ENCODE results near the gene COX6A2.
A peak's percentile ranks its signal among the peaks of the same experiment; 100 is the strongest.

Gene COX6A2

DNA sequence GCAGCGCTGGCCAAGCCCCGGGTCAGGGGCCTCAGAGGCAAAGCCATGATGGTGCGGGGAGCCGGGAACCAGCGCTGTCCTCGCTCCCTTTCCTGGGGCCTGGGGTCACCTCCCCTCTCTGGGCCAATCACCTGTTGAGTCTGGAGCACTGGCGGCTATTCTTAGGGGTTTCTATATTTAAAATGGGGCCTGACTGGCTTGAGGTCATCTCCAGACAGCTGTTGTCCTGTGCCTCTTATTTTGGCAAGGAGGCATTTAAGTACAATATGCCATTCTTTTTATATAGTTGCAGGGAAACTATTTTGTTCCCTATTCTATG lies at the start of gene COX6A2:
COX6A2 (minus strand) TSS at position 82 of the 319 bp plus-strand sequence; CDS start at position 47, 35 bp downstream.
- DNase-seq: no peak

DNA sequence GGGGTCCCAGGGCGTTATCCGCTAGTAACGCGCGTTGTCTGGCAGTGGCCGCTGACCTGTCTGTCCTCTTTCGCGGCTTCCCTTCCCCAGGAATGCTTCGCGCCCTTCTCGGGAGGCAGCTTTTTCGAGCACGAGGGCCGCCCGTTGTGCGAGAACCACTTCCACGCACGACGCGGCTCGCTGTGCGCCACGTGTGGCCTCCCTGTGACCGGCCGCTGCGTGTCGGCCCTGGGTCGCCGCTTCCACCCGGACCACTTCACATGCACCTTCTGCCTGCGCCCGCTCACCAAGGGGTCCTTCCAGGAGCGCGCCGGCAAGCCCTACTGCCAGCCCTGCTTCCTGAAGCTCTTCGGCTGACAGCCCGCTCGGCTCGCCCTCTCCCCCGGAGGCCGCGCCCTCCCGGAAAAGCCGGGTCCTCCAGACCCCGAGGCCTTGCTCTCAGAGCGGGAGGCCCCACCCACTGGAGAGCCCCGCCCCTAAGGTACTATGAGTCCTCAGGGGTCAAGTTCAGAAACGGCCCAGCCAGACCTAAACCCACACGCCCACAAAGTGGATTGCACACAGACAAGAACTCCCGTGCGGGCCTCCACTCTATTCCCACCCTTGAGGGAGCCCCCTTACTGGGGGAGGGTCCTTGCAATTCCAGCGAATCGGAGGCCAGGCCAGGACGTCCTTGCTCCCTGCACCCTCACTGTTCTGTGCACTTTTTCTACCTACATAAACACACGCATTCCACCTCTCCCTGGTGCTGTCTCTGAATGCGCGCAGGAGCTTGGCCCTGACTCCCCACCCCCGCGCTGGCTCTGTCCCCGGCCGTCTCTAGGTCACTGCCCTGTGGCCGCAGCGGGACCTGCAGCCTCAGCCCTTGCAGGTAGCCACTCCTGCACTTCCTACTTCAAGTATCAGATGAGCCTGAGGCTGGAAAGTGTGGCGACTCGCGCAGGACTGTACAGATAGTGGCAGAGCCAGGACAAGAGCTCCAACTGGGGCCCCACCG lies 49.4 kb upstream of the COX6A2 start:
- no peak for DNase-seq

DNA sequence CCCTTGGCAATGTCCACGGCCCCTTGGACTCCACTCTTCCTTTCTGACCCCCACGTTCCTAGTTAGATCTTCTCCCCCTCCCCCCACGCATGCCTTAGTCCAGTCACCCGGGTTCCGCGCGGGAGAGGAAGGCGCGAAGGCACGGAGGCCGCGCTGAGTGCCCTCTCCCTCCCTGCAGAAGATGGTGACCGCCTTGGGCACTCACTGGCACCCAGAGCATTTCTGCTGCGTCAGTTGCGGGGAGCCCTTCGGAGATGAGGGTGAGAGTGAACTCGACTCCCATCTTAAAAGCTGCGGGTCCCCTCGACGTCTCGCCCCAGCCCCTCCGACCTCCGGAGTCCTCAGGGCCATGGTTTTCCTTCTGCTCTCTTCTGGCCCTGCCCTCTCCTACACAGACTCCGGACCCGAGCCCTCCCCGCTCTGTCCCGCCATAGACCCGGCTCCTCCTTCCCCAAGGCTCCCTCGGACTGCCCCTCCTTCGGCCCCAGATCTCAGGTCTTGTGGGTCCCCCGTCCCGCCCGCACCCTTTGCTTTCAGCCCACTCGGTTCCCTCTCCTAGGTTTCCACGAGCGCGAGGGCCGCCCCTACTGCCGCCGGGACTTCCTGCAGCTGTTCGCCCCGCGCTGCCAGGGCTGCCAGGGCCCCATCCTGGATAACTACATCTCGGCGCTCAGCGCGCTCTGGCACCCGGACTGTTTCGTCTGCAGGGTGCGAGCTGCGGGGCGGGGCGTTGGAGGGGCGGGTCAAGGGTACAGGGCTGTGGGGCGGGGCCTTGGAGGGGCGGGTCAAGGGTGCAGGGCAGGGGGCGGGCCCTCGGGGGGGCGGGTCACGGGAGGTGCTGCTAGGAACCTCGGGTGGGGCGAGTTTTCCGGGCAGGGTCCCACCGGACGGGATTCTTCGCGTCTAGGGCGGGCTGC lies 48.4 kb upstream of the COX6A2 start:
- no peak for DNase-seq

DNA sequence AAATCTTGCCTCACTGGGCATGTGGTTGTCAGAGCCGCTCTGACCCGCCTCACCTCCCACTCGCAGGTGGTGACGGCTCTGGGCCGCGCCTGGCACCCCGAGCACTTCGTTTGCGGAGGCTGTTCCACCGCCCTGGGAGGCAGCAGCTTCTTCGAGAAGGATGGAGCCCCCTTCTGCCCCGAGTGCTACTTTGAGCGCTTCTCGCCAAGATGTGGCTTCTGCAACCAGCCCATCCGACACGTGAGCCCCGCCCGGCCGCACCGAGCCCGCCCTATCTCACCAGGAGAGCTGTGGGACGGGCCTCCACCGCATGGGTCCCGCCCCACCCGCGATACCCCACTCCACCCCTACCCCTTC lies 47.8 kb upstream of the COX6A2 start:
- DNase-seq: no peak

DNA sequence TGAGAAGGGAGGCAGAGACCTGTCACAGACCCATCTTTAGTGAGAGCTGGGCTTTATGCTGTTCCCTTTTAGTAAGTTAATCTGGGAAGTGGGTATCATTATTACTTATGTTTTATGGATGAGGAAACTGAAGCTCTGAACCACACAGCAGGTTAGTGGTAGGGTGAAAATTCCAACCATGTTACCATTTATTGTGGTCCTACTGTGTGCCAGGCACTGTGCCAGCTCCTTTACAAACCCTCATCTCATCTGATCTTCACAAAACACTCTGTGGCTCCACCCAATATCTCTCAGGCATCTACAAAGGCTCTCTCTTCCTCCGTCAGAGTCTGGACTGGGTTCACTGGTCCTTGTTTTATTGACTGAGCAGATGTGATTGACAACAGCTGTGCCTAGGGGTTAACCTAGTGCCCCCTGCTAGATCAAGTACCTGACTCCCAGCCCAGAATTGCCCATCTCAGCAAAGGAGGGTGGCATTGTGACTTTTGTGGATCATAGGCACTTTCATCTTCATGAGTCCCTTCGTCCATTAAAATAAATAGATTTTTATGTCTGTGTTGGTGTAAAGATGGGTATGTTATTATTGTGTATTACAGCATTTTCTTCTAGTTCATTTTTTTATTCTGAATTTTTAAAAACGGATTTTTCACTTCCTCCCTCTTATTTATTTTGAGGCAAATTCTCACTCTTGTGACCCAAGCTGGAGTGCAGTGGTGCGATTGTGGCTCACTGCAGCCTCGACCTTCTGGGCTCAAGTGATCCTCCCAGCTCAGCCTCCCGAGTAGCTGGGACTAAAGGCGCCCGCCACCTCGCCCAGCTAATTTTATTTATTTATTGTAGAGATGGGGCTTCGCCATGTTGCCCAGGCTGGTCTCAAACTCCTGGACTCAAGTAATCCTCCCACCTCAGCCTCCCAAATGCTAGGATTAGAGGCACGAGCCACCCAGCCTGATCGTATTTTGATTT lies 46.9 kb upstream of the COX6A2 start:
- DNase-seq: no peak

DNA sequence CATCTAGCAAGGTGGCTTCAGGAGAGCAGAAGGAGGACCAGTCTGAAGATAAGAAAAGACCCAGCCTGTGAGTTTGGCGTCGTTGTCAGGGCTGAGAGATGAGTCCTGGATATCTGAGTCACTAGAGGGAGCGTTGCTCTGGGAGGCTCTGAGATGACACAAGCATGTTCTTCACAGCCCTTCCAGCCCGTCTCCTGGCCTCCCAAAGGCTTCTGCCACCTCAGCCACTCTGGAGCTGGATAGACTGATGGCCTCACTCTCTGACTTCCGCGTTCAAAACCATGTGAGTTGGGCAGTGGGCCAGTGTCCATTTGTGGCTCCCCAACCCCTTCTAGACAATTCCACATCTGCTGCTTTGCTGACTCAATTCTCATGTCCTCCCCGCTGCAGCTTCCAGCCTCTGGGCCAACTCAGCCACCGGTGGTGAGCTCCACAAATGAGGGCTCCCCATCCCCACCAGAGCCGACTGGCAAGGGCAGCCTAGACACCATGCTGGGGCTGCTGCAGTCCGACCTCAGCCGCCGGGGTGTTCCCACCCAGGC lies 46.1 kb upstream of the COX6A2 start:
- no peak for DNase-seq

DNA sequence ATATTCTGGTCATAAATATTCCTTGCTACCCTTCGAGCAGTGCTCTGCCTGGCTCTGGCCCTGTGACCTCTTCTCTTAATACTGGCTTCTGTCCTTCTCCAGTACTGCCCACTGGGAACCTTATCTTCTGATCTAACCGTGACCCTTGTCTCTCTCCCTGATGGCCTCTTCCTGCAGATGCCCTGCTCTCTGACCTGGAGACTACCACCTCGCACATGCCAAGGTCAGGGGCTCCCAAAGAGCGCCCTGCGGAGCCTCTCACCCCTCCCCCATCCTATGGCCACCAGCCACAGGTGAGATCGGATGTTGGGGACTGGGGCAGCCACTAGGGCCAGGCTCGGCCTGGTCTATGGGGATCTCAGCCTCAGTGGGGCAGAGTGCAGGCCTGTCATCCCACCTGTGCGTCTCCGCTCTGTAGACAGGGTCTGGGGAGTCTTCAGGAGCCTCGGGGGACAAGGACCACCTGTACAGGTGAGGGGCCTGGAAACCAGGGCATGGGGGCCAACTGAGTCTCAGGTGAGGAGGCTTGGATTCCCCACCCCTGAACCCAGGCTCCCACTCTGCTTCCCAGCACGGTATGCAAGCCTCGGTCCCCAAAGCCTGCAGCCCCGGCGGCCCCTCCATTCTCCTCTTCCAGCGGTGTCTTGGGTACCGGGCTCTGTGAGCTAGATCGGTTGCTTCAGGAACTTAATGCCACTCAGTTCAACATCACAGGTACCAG lies 45.3 kb upstream of the COX6A2 start:
- DNase-seq: no peak

DNA sequence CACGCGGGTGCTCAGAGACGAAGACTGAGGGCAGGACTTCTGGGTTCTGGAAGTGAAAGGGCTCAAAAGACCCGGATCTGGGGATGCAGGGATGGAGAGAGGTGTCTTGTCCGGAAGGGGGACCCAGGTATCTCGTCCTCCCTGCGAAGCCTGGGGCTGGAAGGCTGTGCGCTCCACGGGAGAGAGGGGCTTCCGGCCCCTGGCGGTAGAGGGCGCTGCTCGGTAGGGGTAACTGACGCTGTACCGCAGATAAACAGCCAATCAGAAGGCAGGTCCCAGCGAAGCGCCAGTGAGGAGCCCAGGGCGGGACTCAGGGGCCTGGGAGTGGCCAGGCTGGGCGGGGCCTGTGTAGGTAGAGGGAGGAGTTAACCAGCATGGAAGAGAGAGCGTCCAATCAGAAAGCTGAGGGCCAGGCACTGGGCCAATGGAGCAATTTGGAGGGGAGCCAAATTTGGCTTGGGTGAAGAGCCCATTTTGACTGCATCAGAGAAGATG lies 44.6 kb upstream of the COX6A2 start:
- DNase-seq: peak; percentile 63

DNA sequence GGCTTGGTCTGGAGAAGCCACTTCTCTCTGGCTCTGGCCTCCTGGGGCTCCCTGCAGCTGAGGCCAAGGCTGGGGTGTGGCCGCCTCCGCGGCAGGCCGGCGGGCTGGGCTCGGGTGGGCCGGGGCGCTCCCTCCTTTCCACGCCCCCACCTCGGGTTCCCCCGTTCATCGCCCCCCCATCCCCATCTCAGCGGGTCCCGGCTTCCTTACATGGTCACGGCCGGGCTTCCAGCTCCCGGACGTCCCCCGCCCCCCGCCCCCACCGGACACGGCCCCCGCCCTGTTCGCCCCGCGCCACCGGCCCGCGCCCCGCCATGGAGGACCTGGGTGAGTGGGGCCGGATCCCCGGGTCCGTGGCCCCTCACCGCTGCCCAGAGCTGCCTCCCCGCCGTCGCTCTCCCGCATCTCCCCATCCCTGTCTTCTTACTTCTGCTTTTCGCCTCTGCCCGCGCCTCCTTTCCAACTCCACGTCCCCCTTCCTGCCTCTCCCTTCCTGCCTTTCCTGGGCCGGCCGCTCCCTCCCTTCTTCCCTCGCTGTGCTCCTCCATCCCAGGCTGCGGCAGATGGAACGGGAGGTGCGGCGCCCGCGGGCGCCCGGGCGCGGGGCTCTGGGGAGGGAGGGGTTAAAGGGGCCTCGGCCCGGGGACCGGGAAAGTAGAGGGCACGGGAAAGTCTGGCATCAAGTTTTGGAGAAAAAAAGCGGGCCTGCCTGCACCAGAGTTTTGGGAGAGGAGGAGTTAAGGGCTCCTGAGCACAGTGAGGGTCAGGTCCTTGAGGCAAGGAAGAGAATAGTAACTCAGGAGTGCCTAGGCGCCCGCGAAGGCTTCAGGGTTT lies 43.9 kb upstream of the COX6A2 start, which contains the start of gene TGFB1I1:
TGFB1I1 (plus strand) TSS at position 278 of the 834 bp plus-strand sequence; CDS start at position 315, 37 bp downstream.
- DNase-seq: no peak

DNA sequence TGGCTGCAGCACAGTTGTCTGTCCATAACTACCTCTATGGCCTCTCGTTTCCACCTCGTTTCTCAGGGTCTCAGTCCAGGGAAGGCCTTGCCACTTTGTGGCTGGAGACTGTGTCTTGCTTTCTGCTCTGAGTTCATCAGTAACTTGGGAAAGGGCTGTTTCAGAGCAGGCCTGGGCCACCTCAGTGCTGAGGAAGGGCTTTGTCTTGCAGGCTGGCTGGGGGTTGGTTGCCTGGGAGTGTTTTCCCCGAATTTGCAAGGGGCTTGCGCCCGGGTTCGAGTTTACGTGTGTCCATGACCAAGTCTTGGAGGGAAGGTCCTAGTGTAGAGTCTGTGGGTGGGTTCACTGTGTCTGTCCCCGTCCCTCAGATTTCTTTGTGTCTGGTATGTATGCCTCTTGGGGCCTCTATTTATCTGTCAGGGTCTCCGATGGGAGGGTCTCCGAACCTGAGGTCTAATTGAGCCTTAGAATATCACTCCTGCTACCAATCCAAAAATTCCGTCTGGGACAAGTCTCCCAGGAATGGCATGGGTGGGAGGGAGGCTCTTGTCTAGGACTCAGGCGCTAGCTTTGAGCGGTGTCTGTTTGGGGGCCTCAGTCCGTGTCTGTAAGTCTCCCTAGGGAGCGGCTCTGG lies 43.2 kb upstream of the COX6A2 start:
- DNase-seq: no peak

DNA sequence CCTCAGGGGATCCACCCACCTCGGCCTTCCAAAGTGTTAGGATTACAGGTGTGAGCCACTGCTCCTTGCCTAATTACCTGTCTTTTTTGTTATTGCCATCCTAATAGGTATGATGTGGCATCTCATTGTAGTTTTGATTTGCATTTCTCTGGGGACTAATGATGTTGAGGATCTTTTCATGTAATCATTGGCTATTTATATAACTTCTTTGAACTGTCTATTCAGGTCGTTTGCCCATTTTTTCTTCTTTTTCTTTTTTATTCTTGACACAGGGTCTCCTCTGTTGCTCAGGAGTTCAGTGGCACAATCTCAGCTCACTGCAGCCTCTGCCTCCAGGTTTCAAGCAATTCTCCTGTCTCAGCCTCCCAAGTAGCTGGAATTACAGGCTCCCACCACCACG lies 42.5 kb upstream of the COX6A2 start:
- DNase-seq: no peak

DNA sequence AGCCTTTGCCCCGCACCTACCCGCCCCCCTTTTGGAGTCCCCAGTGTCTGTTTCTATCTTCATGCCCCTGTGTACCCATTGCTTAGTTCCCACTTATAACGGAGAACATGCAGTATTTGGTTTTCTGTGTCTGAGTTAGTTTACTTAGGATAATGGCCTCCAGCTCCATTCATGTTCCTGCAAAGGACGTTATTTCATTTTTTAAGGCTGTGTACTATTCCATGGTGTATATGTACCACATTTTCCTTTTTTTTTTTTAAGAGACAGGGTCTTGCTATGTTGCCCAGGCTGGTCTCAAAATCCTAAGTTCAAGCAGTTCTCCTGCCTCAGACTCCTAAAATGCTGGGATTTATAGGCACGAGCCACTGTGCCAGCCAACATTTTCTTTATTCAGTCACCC lies 39.7 kb upstream of the COX6A2 start:
- no peak for DNase-seq

DNA sequence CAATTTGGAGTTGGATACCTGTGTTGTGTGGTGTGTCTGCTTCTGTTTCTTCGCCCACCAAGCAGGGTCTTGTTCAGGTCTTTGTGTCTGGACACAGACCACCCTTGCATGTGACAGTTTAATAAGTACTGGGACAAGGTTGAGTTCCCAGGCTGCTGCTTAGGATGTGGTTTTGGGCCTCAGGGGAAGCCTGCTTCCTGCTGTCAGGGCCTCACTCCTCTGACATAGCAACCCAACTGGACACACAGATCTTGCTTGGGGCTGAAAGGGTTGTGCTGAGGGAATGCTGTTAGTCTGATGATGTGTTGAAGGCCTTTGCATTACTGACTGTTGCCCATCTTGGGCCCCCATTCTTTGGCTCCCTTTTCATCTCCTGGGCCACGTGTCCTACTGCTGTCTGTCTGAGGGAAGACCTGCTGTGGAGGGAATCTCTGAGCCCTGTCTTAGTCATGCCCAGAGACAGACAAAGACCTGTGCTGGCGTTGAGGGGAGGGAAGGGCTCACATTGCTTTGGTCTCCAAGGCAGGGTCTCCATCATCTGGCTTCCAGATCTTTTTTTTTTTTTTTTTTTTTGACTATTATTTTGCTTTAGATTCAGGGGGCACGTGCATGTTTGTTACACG lies 39.1 kb upstream of the COX6A2 start:
- DNase-seq: no peak

DNA sequence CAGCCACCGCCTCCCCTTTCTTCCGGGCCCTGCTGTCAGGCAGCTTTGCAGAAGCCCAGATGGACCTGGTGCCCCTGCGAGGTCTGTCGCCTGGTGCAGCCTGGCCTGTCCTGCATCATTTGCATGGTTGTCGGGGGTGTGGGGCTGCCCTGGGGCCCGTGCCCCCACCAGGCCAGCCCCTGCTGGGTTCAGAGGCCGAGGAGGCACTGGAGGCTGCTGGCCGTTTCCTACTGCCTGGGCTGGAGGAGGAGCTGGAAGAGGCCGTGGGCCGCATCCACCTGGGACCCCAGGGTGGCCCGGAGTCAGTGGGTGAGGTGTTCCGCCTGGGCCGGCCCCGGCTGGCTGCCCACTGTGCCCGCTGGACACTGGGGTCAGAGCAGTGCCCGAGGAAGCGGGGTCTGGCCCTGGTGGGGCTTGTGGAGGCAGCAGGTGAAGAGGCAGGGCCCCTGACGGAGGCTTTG lies 38.3 kb upstream of the COX6A2 start:
- no peak for DNase-seq

DNA sequence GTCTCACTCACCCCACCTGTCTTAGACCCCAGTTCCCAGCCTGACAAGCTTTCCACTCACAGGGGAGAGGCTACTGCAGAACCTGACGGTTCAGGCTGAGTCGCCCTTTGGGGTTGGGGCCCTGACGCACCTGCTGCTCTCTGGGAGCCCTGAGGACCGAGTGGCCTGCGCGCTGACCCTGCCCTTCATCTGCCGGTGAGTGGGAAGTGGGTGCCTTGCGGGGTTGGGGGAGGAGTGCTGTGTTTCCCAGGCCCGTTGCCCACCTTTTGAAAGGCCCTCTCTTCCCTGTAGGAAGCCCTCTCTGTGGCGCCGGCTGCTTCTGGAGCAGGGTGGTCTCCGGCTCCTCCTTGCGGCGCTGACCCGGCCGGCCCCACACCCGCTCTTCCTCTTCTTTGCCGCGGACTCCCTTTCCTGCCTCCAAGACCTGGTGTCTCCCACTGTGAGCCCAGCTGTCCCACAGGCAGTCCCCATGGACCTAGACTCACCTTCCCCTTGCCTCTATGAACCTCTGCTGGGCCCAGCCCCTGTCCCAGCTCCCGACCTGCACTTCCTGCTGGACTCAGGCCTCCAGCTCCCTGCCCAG lies 37.7 kb upstream of the COX6A2 start:
- DNase-seq: no peak

DNA sequence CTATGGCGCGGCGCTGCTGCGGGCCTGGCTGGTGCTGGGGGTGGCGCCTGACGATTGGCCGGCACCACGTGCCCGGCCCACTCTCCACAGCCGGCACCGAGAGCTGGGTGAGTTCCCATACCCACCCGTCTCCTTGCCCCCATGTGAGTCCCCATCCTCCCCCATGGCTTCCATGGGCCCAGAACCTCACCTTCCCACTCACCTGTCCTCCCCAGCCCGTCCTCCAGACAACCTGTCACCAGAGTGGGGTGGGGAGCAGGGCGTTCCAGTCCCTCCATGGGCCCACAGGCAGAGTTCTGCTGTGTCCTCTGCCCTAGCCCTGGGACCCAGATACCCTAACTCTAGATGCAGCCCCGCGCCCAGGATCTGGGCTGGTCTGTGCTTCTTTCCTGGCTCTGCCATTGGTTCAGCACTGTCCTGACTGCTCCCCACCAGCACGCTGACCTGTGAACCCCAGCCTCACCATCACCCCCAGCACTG lies 36.7 kb upstream of the COX6A2 start:
- no peak for DNase-seq

DNA sequence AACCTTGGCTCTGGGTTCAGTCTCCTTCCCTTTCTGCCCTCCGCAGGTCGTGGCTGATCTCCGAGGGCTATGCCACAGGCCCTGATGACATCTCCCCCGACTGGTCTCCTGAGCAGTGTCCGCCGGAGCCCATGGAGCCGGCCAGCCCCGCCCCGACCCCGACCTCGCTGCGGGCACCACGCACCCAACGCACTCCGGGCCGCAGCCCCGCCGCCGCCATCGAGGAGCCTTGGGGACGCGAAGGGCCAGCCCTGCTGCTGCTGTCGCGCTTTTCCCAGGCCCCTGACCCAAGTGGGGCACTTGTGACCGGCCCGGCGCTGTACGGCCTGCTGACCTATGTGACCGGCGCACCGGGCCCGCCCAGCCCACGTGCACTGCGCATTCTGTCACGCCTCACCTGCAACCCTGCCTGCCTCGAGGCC lies 36.2 kb upstream of the COX6A2 start:
- no peak for DNase-seq
